CD4-positive, CD25-positive, alpha-beta regulatory T cell (primary cell): ENCODE results near the gene CHCHD3. TPM values are rescaled to one million over a fixed set of nuclear protein-coding genes. Genes with fewer than 3 reads are reported as not detected.

Experiments used
- ATAC-seq, 2 donors: fragments of 150-1000 bp; cut with Tn5 transposase; one replicate each; pipeline ENCODE4 v1.10.0; 2021; ENCODE audit warnings: low read depth in 2 of 2, moderate number of reproducible peaks in 2 of 2, moderate library complexity in 1 of 2
- DNase-seq, 3 donors: peaks; one replicate each; pipeline versions ENCODE4 v3.0.0 to v3.0.0-alpha.2; 2012 to 2022; ENCODE audit warnings: mixed read lengths in 1 of 3
- H3K27ac ChIP-seq: one replicate; pipeline ENCODE4 v1.7.0; 2013; ENCODE audit warnings: mild to moderate bottlenecking, low read length; ENCODE audit not compliant: insufficient read depth, poor library complexity, severe bottlenecking
- H3K27me3 ChIP-seq: one replicate; pipeline ENCODE4 v1.7.0; 2013; ENCODE audit warnings: low read length; ENCODE audit not compliant: control insufficient read depth, insufficient read depth
- H3K36me3 ChIP-seq: one replicate; pipeline ENCODE4 v1.7.0; 2013; ENCODE audit warnings: mild to moderate bottlenecking, low read length, moderate library complexity; ENCODE audit not compliant: control insufficient read depth, insufficient read depth
- H3K4me1 ChIP-seq: 2 replicates; pipeline ENCODE4 v1.7.0; 2013; ENCODE audit warnings: mild to moderate bottlenecking, low read length; ENCODE audit not compliant: insufficient read depth, control insufficient read depth, poor library complexity, severe bottlenecking
- H3K4me3 ChIP-seq: one replicate; pipeline ENCODE4 v1.7.0; 2013; ENCODE audit warnings: low read depth, mild to moderate bottlenecking, low read length, moderate library complexity
- H3K9me3 ChIP-seq, 2 experiments: 1 replicate in 1 of 2; 2 replicates in 1 of 2; pipeline ENCODE4 v1.7.0; 2013; ENCODE audit warnings: low read length in 2 of 2, mild to moderate bottlenecking in 1 of 2, moderate library complexity in 1 of 2; ENCODE audit not compliant: control insufficient read depth in 2 of 2
- H3K27ac Mint-ChIP-seq, 3 donors: one replicate each; pipeline ENCODE4 v1.8.0; 2020 to 2022; ENCODE audit warnings: mild to moderate bottlenecking in 3 of 3, mixed read lengths in 3 of 3, moderate library complexity in 2 of 3
- H3K27me3 Mint-ChIP-seq: one replicate; pipeline ENCODE4 v1.8.0; 2022; ENCODE audit warnings: mild to moderate bottlenecking, mixed read lengths
- H3K36me3 Mint-ChIP-seq: one replicate; pipeline ENCODE4 v1.8.0; 2020; ENCODE audit warnings: mixed read lengths
- H3K4me1 Mint-ChIP-seq, 4 donors: one replicate each; pipeline ENCODE4 v1.8.0; 2020 to 2022; ENCODE audit warnings: mixed read lengths in 4 of 4, mild to moderate bottlenecking in 1 of 4
- H3K4me3 Mint-ChIP-seq, 4 donors: one replicate each; pipeline ENCODE4 v1.8.0; 2020 to 2022; ENCODE audit warnings: mild to moderate bottlenecking in 4 of 4, mixed read lengths in 4 of 4, moderate library complexity in 3 of 4
- H3K9me3 Mint-ChIP-seq, 7 donors: one replicate each; pipeline ENCODE4 v1.8.0; 2020 to 2022; ENCODE audit warnings: mixed read lengths in 7 of 7, mild to moderate bottlenecking in 3 of 7, moderate library complexity in 2 of 7
- polyA plus RNA-seq, 4 donors: library from polyadenylated mRNA; unstranded; fragments of 300-500 nt; fragmentation: Illumina TruSeq; gene quantifications; one replicate each; pipeline ENCODE4 v1.2.3, GENCODE V29; 2021
- total RNA-seq: library from RNA; stranded (reverse); gene quantifications from one replicate; pipeline ENCODE4 v1.2.3, GENCODE V29; 2022

Gene CHCHD3
- total and polyA plus RNA-seq, 5 donors from 2014 or later, result 31.5 to 63.2 (median 43.3) TPM

DNA sequence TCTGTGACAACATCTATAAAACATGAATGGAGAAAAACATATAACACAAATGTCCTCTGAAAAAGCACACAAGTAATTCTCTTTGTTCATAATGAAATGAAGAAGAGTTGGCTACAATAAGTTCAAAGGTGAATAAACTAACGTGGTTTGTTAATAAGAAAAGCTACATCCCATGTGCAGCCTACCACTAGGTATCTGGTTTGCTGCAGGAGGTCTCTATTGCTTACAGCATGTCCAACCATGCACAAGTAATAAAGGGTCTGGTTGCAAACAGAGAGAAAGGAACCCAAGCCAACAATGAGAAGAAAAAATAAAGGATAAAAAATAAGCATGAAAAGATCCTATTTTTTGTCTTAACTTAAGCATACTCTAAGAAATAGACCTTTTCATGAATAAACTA, 139.2 kb downstream of the CHCHD3 start:
- no peak overlapping the region for H3K27ac Mint-ChIP-seq
- H3K36me3 Mint-ChIP-seq, result peaks cover 29% of the 10 kb centered on the region
- no peaks in the 10 kb centered on the region for H3K36me3 ChIP-seq
- DNase-seq, result no peak
- H3K27me3 ChIP-seq, result no peaks in the 10 kb centered on the region
- no peak overlapping the region for H3K4me3 ChIP-seq
- peaks cover 0 to 18% (median 7%) of the 10 kb centered on the region in 4 donors for H3K4me1 Mint-ChIP-seq
- no peak overlapping the region for H3K4me3 Mint-ChIP-seq
- H3K27ac ChIP-seq, result no peak overlapping the region
- H3K9me3 Mint-ChIP-seq, result no peaks in the 10 kb centered on the region
- H3K9me3 ChIP-seq, result no peaks in the 10 kb centered on the region
- H3K4me1 ChIP-seq, result no peaks in the 10 kb centered on the region
- no peaks in the 10 kb centered on the region for H3K27me3 Mint-ChIP-seq
- no peak for ATAC-seq

DNA sequence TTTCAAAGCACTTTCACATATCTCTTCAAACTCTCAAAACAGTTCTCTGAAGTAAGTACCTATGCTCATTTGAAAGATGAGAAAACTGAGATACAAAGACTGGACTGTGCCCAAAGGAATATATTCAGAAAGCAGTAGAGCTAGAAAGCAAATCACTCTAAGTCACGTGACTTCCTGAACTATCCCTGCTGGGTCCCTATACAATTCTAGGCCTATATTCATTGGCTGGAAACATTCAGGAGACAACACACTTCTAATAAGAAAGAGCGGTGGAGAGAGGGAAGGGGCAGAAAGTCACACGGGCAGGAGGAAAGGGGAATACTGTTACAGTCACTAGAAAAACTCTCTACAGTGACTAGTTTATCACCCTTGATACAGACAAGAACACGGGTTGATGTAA, 140.0 kb downstream of the CHCHD3 start:
- H3K27ac ChIP-seq, result no peak overlapping the region
- Mint-ChIP-seq H3K4me3 (no peak overlapping the region), H3K4me1 (peaks cover 0 to 18% (median 4%) of the 10 kb centered on the region in 4 donors), H3K9me3 (no peaks in the 10 kb centered on the region), H3K27ac (peak overlapping the region in 1 of 3 donors; percentile 61), H3K36me3 (peaks cover 29% of the 10 kb centered on the region), H3K27me3 (no peaks in the 10 kb centered on the region)
- H3K27me3 ChIP-seq, result no peaks in the 10 kb centered on the region
- no peaks in the 10 kb centered on the region for H3K36me3 ChIP-seq
- ATAC-seq (no peak), DNase-seq (no peak)
- H3K4me1 ChIP-seq, result no peaks in the 10 kb centered on the region
- no peaks in the 10 kb centered on the region for H3K9me3 ChIP-seq
- H3K4me3 ChIP-seq, result no peak overlapping the region

DNA sequence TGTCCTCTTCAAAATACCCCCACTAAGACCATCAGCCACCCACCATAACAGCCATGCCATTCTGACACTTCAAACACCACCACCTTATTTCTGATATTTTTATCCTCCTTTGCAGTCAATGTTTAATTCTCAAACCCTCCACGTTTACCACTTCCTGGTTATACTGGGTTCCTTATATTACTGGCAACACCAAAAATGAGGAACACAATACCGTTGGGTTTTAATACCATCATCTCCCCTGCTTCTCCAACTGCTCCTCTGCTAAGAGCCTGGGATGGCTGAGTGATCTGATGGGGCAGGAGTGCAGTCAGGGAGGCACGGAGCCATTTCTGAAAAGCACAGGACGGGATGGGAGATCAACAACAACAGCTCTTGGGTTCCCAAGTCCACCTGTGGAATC, 140.5 kb downstream of the CHCHD3 start:
- Mint-ChIP-seq H3K4me1 (peaks cover 0 to 18% (median 4%) of the 10 kb centered on the region in 4 donors), H3K4me3 (peak overlapping the region in 1 of 4 donors; percentile 21), H3K36me3 (peaks cover 29% of the 10 kb centered on the region), H3K27ac (peak overlapping the region in 1 of 3 donors; percentile 17), H3K27me3 (no peaks in the 10 kb centered on the region), H3K9me3 (no peaks in the 10 kb centered on the region)
- Histone ChIP-seq H3K27me3 (no peaks in the 10 kb centered on the region), H3K4me1 (no peaks in the 10 kb centered on the region), H3K36me3 (no peaks in the 10 kb centered on the region), H3K4me3 (no peak overlapping the region), H3K27ac (no peak overlapping the region), H3K9me3 (no peaks in the 10 kb centered on the region)
- no peak for DNase-seq
- ATAC-seq, result no peak

DNA sequence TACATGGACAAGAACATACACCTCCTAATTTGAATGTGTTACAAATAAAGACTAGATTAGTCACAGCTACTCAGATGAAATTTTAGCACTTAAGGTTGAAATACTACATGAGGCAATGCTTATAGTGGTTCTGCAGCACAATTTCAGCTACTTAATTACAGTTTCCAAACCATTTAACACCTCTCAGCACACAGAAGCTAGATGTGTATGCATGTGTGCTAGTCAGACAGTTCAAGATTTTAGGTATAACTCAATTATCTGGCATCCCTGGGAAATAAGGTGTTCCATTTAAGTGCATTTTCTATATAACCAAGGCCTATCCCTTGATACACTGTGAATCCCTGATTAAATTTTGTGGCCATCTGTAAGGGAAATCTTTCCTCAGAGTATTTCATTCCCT, 141.8 kb downstream of the CHCHD3 start:
- Mint-ChIP-seq H3K4me1 (peaks cover 0 to 18% (median 4%) of the 10 kb centered on the region in 4 donors), H3K9me3 (peaks cover 0 to 2% (median 0%) of the 10 kb centered on the region in 7 donors), H3K27me3 (no peaks in the 10 kb centered on the region), H3K4me3 (no peak overlapping the region), H3K36me3 (peaks cover 36% of the 10 kb centered on the region), H3K27ac (no peak overlapping the region)
- Histone ChIP-seq H3K27ac (no peak overlapping the region), H3K36me3 (peaks cover 4% of the 10 kb centered on the region), H3K4me3 (no peak overlapping the region), H3K27me3 (no peaks in the 10 kb centered on the region), H3K9me3 (no peaks in the 10 kb centered on the region), H3K4me1 (no peaks in the 10 kb centered on the region)
- ATAC-seq (no peak), DNase-seq (no peak)

DNA sequence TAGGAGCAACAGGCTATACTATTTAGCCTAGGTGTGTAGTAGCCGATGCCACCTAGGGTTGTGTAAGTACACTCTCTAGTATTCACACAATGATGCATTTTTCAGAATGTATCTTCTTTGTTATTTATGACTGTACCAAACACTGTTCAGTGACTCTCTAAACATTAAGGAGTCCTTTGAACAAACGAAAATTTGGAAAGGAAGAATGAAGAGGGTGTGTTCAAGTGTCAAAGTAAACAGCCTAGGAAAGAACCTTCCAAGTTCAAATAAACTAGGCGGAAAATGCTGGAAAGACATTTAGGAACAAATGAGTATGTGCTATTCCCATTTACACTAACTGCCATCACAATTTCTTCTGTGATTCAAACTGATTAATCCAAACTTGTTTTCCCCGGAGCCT, 142.4 kb downstream of the CHCHD3 start:
- Histone ChIP-seq H3K9me3 (no peaks in the 10 kb centered on the region), H3K27ac (no peak overlapping the region), H3K36me3 (peaks cover 4% of the 10 kb centered on the region), H3K27me3 (no peaks in the 10 kb centered on the region), H3K4me1 (no peaks in the 10 kb centered on the region), H3K4me3 (no peak overlapping the region)
- ATAC-seq (no peak), DNase-seq (no peak)
- Mint-ChIP-seq H3K36me3 (peaks cover 36% of the 10 kb centered on the region), H3K4me3 (no peak overlapping the region), H3K27ac (no peak overlapping the region), H3K4me1 (peaks cover 1 to 18% (median 4%) of the 10 kb centered on the region in 4 donors), H3K9me3 (peaks cover 0 to 2% (median 0%) of the 10 kb centered on the region in 7 donors), H3K27me3 (no peaks in the 10 kb centered on the region)

DNA sequence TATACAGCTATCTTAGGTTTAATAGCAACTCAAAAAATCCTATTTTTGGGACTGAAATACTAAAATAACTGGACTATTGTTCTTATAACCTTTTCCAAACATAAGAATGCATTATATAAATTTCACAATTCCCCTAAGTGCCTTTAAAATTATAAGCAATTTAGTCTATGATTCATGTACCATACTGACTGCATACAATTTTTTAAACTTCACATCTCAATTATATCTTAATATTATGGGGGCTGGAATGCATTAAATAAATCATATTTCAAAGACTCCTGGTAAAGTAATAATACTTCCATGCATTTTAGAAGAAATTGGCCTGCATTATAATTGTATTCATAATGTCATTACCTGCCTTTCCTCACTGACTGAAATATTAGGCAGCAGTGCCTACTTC, 144.6 kb downstream of the CHCHD3 start:
- peaks cover 5 to 11% (median 6%) of the 10 kb centered on the region in 4 donors for H3K4me1 Mint-ChIP-seq
- no peaks in the 10 kb centered on the region for H3K4me1 ChIP-seq
- no peaks in the 10 kb centered on the region for H3K27me3 Mint-ChIP-seq
- ATAC-seq (no peak), DNase-seq (no peak)
- no peaks in the 10 kb centered on the region for H3K27me3 ChIP-seq
- H3K4me3 Mint-ChIP-seq, result no peak overlapping the region
- H3K36me3 ChIP-seq, result peaks cover 4% of the 10 kb centered on the region
- no peak overlapping the region for H3K27ac ChIP-seq
- H3K9me3 Mint-ChIP-seq, result peaks cover 0 to 2% (median 0%) of the 10 kb centered on the region in 7 donors
- no peaks in the 10 kb centered on the region for H3K9me3 ChIP-seq
- H3K4me3 ChIP-seq, result no peak overlapping the region
- H3K36me3 Mint-ChIP-seq, result peaks cover 41% of the 10 kb centered on the region
- H3K27ac Mint-ChIP-seq, result no peak overlapping the region

DNA sequence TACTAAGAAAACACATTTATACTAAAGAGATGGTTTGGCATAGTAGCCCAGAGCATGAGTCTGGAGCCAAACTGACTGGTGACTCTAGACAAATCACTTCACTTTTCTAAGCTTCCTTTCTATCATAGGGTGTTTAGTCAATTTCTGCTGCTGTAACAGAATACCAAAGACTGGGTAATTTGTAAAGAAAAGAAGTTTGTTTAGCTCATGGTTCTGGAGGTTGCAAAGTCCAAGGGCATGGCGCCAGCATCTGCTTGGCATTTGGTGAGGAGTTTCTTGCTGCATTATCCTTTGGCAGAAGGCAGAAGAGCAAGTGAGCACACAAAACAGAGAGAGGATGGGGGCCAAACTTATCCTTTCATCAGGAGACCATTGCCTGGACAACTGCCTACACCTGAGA, 146.3 kb downstream of the CHCHD3 start:
- peaks cover 33% of the 10 kb centered on the region for H3K36me3 Mint-ChIP-seq
- H3K4me3 ChIP-seq, result no peak overlapping the region
- H3K9me3 Mint-ChIP-seq, result peaks cover 0 to 2% (median 0%) of the 10 kb centered on the region in 7 donors
- no peak overlapping the region for H3K4me3 Mint-ChIP-seq
- no peaks in the 10 kb centered on the region for H3K4me1 ChIP-seq
- H3K27me3 Mint-ChIP-seq, result no peaks in the 10 kb centered on the region
- no peaks in the 10 kb centered on the region for H3K9me3 ChIP-seq
- no peak for ATAC-seq
- no peak for DNase-seq
- H3K27ac Mint-ChIP-seq, result no peak overlapping the region
- no peaks in the 10 kb centered on the region for H3K27me3 ChIP-seq
- peaks cover 4% of the 10 kb centered on the region for H3K36me3 ChIP-seq
- peaks cover 0 to 5% (median 5%) of the 10 kb centered on the region in 4 donors for H3K4me1 Mint-ChIP-seq
- H3K27ac ChIP-seq, result no peak overlapping the region

DNA sequence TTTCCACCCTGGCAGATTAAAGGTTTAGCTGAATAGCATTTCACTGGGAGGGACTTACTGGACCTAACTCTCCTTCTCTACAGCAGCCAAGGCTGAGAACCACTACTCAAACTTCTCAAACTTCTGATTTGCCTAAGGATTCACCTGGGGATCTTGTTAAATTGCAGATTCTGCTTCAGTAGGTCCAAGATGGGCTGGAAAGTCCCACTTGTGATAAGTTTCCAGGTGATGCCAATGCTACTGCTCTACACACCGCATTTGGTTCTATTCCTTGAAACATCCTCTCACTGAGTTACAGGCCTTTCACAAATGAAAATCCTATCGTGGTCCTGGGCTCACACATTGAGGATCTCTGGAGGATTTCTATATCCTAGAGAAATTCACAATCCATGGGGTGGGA, 147.9 kb downstream of the CHCHD3 start:
- no peak for DNase-seq
- Mint-ChIP-seq H3K4me3 (no peak overlapping the region), H3K27me3 (no peaks in the 10 kb centered on the region), H3K4me1 (peaks cover 0 to 9% (median 6%) of the 10 kb centered on the region in 4 donors), H3K27ac (no peak overlapping the region), H3K9me3 (peaks cover 0 to 4% (median 0%) of the 10 kb centered on the region in 7 donors), H3K36me3 (peaks cover 38% of the 10 kb centered on the region)
- no peak overlapping the region for H3K4me3 ChIP-seq
- no peak overlapping the region for H3K27ac ChIP-seq
- no peaks in the 10 kb centered on the region for H3K4me1 ChIP-seq
- no peak for ATAC-seq
- no peaks in the 10 kb centered on the region for H3K9me3 ChIP-seq
- no peaks in the 10 kb centered on the region for H3K27me3 ChIP-seq
- H3K36me3 ChIP-seq, result peaks cover 4% of the 10 kb centered on the region
